K562 (cell line): Measurements from ENCODE around the gene IGF1R. TPM values are rescaled to one million over a fixed set of nuclear protein-coding genes. Genes with fewer than 3 reads are reported as not detected.

Experiments
- ARHGAP35 ChIP-seq: fragments of 450-650 bp; IDR thresholded peaks from 2 replicates; pipeline ENCODE4 v1.6.1; 2018; ENCODE audit not compliant: partially characterized antibody
- ATF6 ChIP-seq: sonication (generic); formaldehyde crosslinking; IDR thresholded peaks from 2 replicates; pipeline ENCODE4 v1.4.0; 2020; ENCODE audit warnings: mild to moderate bottlenecking, missing genetic modification reagents
- FOXA3 ChIP-seq, 2 experiments: fragments of 450-650 bp in 1 of 2; sonication (generic) in 1 of 2; formaldehyde crosslinking; IDR thresholded peaks in 1 of 2; conservative IDR thresholded peaks in 1 of 2; 2 replicates each; pipeline versions ENCODE4 v1.4.0 to v1.8.0; 2020 to 2022; ENCODE audit warnings: mild to moderate bottlenecking in 2 of 2, missing genetic modification reagents in 1 of 2
- GATA2 ChIP-seq: sonication (generic); formaldehyde crosslinking; IDR thresholded peaks from 2 replicates; pipeline ENCODE4 v1.4.0; 2020; ENCODE audit warnings: mild to moderate bottlenecking, missing genetic modification reagents
- HNRNPK ChIP-seq: fragments of 200-400 bp; formaldehyde crosslinking; IDR thresholded peaks from one replicate; pipeline ENCODE4 v1.6.1; 2018; ENCODE audit warnings: mild to moderate bottlenecking, low read depth, low read length; ENCODE audit not compliant: poor library complexity, severe bottlenecking
- NFIX ChIP-seq: fragments of 250-450 bp; sonication (Bioruptor Pico); IDR thresholded peaks from 2 replicates; pipeline ENCODE4 v1.4.0; 2020; ENCODE audit warnings: low read depth, mild to moderate bottlenecking, moderate library complexity
- POLR3A ChIP-seq: IDR thresholded peaks from 2 replicates; pipeline ENCODE4 v1.6.1; 2011; ENCODE audit warnings: borderline replicate concordance, mild to moderate bottlenecking, moderate library complexity; ENCODE audit not compliant: insufficient read length, insufficient read depth; ENCODE audit errors: extremely low read depth
- ZNF280B ChIP-seq: fragments of 250-450 bp; sonication (Bioruptor Pico); IDR thresholded peaks from 2 replicates; pipeline ENCODE4 v1.5.1; 2021; ENCODE audit warnings: mild to moderate bottlenecking
- ZNF318 ChIP-seq, 2 experiments: fragments of 450-650 bp; IDR thresholded peaks; 2 replicates each; pipeline ENCODE4 v1.6.1; 2016; ENCODE audit warnings: mild to moderate bottlenecking in 2 of 2, borderline replicate concordance in 1 of 2, low read depth in 1 of 2, moderate library complexity in 1 of 2
- ZNF445 ChIP-seq: fragments of 250-450 bp; sonication (Bioruptor Pico); IDR thresholded peaks from 2 replicates; pipeline ENCODE4 v1.4.0; 2020; ENCODE audit warnings: low read depth, mild to moderate bottlenecking, moderate library complexity
- ZNF589 ChIP-seq: fragments of 200-800 bp; sonication (Bioruptor generic); IDR thresholded peaks from 2 replicates; pipeline ENCODE4 v1.6.1; 2016; ENCODE audit warnings: low read depth, missing genetic modification characterization, missing compliant biosample characterization
- ZNF75A ChIP-seq: fragments of 450-650 bp; formaldehyde crosslinking; IDR thresholded peaks from 2 replicates; pipeline ENCODE4 v1.4.0; 2020; ENCODE audit warnings: mild to moderate bottlenecking
- polyA plus RNA-seq, 8 experiments: library from polyadenylated mRNA; depleted of rRNA in 4 of 8; stranded (reverse) in 5 of 8; unstranded in 3 of 8; fragments of >200 nt; fragmentation: Nextera tagmentation in 2 of 8; fragmentation: Illumina TruSeq in 1 of 8; extraction: Ambion mirVana in 2 of 8; extraction: Trizol in 1 of 8; gene quantifications; 2 replicates each; pipeline versions ENCODE4 v1.2.1 to v1.2.3, GENCODE V29; 2011 to 2014; ENCODE audit warnings: inconsistent platforms in 1 of 8, missing spikeins in 1 of 8
- total RNA-seq, 7 experiments: library from RNA; depleted of rRNA in 6 of 7; stranded (reverse); fragments of >200 nt in 6 of 7; fragmentation: Illumina TruSeq in 2 of 7; extraction: Trizol in 2 of 7; gene quantifications; 2 replicates each; pipeline versions ENCODE4 v1.2.1 to v1.2.3, GENCODE V29; 2011 to 2021; ENCODE audit warnings: low replicate concordance in 1 of 7

Gene IGF1R
- total and polyA plus RNA-seq, 9 of the 15 experiments (the other 6 are each of a cell fraction or from before 2014, with no cell fraction given) = 0.35 to 8.0 (median 1.6) TPM

- TF ChIP-seq HNRNPK = no peak
- no peak for TF ChIP-seq GATA2 (CRISPR knock-in tag)
- TF ChIP-seq FOXA3 (CRISPR knock-in tag; conservative IDR thresholded peaks at IDR 0.05 in 1 of 2, IDR thresholded peaks at IDR 0.05 in 1 of 2) = no peak
- no peak for TF ChIP-seq NFIX
- no peak for TF ChIP-seq ZNF589 (CRISPR knock-in tag)
- no peak for TF ChIP-seq ZNF280B (CRISPR knock-in tag)
- TF ChIP-seq ZNF75A = no peak
- no peak for TF ChIP-seq ZNF318 (IDR thresholded peaks at IDR 0.05; ENCODE audit: borderline replicate concordance in 1 of 2, low read depth in 1 of 2)
- no peak for TF ChIP-seq ATF6 (CRISPR knock-in tag)
- no peak for TF ChIP-seq POLR3A
- TF ChIP-seq ZNF445 (CRISPR knock-in tag) = no peak
- no peak for TF ChIP-seq ARHGAP35
Measured at GRCh38 chr15:98755138-98755537, 106.8 kb downstream of the IGF1R start (continued).
